Stimulated activated CD4-positive, alpha-beta T cell treated with anti-CD3 and anti-CD28 coated beads, Interleukin-12 subunit alpha, Interleukin-12 subunit beta, amount 100 ng/mL, for 48 hours (primary cell): ENCODE results near the gene GPRC5A.
A peak's percentile ranks its signal among the peaks of the same experiment; 100 is the strongest.
"Not testable (repeated sequence)": the region's sequence is repeated elsewhere in the genome, so short reads cannot be mapped to it uniquely, and the experiment has no call there.

Experiments used
- DNase-seq, 3 donors: peaks; one replicate each; pipeline ENCODE4 v3.0.0-alpha.2; 2020; ENCODE audit warnings: low read depth in 2 of 3, low spot score in 1 of 3

Gene GPRC5A

GRCh38 chr12:12891080-12891880, at the start of gene GPRC5A:
Gene GPRC5A (plus strand): TSS chr12:12891562. CDS start chr12:12908250, 16,688 bp downstream.
- DNase-seq = peak in 2 of 3 donors; percentile 14 to 20

GRCh38 chr12:12845794-12846243, 45.5 kb upstream of the GPRC5A start:
- DNase-seq = no peak

GRCh38 chr12:12846780-12847179, 44.6 kb upstream of the GPRC5A start:
- DNase-seq = not testable (repeated sequence)

- DNase-seq = no peak
Observed at GRCh38 chr12:12853435-12853834, 37.9 kb upstream of the GPRC5A start.

GRCh38 chr12:12859690-12860089, 31.7 kb upstream of the GPRC5A start:
- no peak for DNase-seq

GRCh38 chr12:12864243-12864642, 27.1 kb upstream of the GPRC5A start:
- DNase-seq = no peak

GRCh38 chr12:12868477-12869235, 22.7 kb upstream of the GPRC5A start:
- no peak for DNase-seq

GRCh38 chr12:12870465-12870864, 20.9 kb upstream of the GPRC5A start:
- no peak for DNase-seq

- no peak for DNase-seq
Observed at GRCh38 chr12:12871587-12872138, 19.7 kb upstream of the GPRC5A start.

GRCh38 chr12:12872139-12872933, 19.0 kb upstream of the GPRC5A start:
- DNase-seq = no peak

GRCh38 chr12:12872934-12873275, 18.5 kb upstream of the GPRC5A start:
- no peak for DNase-seq

GRCh38 chr12:12874029-12874428, 17.3 kb upstream of the GPRC5A start:
- DNase-seq = no peak

- DNase-seq = not testable (repeated sequence)
Observed at GRCh38 chr12:12875301-12875700, 16.1 kb upstream of the GPRC5A start.

GRCh38 chr12:12877153-12877768, 14.1 kb upstream of the GPRC5A start:
- no peak for DNase-seq

GRCh38 chr12:12877781-12878455, 13.4 kb upstream of the GPRC5A start:
- DNase-seq = no peak

- no peak for DNase-seq
Observed at GRCh38 chr12:12880537-12880936, 10.8 kb upstream of the GPRC5A start.

- DNase-seq = no peak
Observed at GRCh38 chr12:12881151-12881909, 10.0 kb upstream of the GPRC5A start.

GRCh38 chr12:12882288-12882687, 9.1 kb upstream of the GPRC5A start:
- DNase-seq = no peak

- DNase-seq = no peak
Observed at GRCh38 chr12:12883369-12884001, 7.9 kb upstream of the GPRC5A start.
